ENCODE data around the gene OPRPN.

The OPRPN gene, protein sequence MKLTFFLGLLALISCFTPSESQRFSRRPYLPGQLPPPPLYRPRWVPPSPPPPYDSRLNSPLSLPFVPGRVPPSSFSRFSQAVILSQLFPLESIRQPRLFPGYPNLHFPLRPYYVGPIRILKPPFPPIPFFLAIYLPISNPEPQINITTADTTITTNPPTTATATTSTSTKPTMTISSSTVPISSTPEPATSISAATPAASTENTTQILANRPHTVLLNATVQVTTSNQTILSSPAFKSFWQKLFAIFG

DNA sequence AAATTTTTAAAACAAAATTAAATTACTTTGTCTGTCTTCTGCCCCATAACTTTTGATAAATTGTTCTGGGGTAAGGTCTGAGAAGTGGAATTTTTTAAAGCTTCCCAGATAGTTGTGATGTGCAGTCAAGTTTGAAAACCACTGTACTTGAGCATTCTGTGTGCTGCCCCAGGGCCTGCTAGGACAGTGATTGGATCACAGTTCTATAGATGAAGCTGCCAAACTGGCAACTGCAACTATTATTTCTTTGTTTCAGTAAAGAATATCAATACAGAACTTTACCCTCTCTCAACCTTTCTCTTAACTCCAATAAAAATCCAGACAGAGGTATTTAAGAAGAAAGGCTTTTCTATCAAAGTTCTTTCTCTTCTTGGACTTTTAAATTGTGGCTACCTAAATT, at the start of gene OPRPN:
OPRPN (plus strand) TSS at position 361 of the 400 bp plus-strand sequence. CDS start 1,346 bp downstream, outside the sequence.
- DNase-seq = no peak

DNA sequence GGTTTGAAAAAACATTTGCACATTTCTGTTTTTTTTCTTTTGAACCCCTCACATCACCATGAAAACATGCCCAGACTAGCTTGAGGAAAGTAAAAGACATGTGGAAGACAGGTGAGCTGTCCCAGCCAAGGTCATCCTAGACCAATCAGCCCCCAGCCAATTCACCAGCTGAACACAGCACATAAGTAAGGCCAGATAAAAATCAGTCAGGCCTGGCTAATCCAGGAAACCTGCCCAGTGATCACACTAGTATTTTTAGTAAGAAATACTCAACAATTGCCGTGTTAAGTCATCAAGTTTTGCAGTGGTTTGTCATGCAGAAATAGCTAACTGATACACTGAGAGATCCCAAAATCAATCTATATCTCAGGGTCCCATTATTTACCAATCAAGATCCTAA, 41.6 kb upstream of the OPRPN start:
- DNase-seq = no peak

DNA sequence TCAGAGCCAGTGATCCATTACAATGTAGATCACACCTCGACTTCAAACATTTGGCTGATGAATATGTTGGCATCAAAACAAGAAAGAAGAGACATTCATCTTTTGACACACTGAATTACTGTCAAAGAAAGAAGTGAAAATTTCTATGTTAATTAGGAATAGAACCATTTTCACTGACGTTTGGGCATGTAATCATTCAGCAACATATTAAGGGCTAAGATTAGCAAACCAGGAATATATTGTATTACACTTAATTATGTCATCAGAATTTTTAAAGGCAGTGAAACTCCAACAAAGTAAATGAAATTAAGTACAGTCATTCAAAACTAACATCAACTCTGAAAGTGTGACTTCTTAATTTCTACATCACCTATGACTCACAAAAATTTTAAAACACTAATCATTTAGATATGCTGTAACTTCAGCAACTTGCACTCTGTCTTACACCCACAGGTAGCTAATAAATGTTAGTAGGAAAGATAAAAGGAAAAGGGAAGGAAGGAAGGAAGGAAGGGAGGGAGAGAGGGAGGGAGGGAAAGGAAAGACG, 38.6 kb upstream of the OPRPN start:
- DNase-seq = no peak

DNA sequence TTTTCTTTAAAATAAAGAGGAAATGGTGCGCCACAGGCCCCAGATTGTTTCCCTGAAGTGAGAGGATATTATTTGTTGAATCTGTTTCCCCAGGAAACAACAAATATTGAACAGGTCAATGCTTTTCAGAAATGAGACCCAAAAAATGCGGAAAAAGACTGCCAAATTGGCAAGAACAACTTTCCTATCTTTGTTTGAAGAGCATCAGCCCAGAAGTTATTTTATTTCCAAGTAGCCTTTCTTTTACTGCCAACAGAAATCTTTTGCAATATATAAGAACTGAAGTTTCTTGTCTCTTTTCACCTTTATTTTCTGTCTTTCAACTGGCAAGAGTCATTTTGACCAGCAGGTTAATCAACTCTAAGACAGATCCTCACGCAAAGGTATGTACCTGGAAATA, 37.3 kb upstream of the OPRPN start, which contains the start of gene SMR3A:
SMR3A (plus strand) TSS at position 301 of the 400 bp plus-strand sequence. CDS start 1,356 bp downstream, outside the sequence.
- no peak for DNase-seq

DNA sequence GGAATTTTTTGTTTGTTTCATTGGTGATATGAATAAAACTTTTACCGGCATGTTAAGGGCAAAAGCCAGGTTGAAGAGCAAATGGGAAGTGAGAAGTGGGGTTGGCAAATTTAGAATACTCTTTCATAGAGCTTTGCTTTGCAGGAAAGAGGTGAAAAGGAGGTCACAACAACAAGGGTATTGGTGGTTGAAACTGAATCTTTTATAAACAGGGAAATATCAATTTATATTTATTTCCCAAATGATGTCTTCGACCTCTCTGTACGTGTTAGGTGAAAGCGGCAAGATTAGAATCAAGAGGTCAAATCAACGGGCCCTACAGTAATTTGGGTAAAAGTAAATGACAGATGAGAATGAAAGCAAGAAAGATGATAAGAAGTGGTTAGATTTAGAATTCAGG, 33.7 kb upstream of the OPRPN start:
- no peak for DNase-seq

DNA sequence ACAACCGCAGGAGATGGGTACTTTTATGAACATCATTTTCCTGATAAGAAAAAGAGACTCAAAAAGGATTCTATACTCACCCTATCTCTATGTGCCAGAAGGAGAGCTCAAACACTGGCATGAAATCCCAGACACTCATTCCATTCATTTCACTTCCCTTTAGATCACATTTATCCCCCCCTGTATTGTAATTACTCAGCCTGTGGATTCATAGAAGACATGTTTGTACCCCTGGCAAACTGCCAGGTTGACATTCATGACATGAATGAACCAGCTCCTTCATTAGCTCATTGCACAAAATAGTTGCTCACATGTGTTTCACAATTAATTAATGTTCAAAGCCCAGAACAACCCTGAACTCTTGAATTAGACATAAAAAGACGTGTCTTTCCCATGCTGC, 32.3 kb upstream of the OPRPN start:
- no peak for DNase-seq

DNA sequence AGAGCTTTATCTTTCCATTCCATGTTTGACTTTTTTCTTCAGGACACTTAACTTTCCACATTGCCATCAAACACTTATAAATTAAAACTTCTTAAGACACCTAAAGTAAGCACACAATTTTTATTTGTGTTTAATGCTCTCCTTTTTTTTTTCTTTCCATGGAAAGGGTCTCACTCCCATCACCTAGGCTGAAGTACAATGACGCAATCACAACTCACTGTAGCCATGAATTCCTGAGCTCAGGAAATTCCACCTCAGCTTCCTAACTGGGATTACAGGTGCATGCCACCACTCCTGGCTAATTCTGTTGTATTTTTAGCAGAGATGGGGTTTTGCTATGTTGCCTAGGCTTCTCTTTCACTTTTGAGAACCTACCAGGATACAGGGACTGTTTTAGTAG, 29.9 kb upstream of the OPRPN start:
- no peak for DNase-seq

DNA sequence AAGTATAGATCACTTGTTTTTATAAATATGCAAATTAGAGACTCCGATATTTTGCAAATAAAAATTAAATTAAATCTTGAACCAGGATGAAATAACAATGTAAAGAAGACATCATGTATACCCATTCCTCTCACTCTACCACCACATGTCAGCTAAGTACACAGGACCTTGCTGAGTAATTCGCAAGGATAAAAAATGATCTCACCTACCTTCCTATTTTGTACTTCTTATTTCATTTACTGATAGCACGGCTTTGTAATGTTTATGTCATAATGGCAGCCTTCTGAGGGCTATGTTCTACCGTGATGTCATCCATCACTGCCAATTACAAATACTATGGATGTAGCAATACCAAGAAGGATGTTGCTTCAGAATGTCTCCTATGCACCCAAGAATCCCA, 25.8 kb upstream of the OPRPN start:
- no peak for DNase-seq

DNA sequence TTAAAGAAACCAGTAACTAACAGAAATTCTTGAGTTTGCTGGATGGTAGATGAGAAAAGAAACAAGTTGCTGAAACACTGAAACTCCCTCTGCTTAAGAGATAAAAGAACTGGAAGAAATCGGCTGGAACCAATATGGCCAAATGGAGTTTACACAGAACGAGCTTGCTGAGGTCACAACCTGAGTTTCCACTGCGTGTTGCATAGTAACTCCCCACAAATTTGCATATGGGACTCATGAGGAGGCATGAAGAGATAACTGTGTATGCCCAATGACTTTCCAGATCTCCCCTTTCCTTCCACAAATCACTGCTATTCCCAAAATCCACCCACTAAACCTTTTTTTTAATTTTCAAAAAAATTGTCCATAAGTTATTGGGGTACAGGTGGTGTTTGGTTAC, 25.0 kb upstream of the OPRPN start:
- no peak for DNase-seq

DNA sequence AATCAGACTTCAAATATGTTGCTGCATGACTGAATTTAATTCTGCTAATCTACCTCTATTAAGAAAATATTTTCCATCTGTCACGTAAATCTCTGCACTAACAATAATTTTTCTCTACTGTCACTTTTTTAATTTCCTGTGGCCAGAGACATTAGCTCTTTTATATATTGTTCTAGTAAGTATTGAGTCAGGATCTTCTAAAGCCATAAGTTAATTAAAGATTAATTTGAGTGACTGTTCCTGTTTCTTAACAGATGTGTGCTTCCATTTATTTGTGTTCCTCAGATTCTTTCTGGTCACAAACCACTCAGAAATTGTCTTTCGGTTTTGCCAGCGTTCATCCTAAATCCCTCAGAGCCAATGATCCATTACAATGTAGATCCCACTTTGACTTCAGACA, 17.2 kb upstream of the OPRPN start:
- no peak for DNase-seq

DNA sequence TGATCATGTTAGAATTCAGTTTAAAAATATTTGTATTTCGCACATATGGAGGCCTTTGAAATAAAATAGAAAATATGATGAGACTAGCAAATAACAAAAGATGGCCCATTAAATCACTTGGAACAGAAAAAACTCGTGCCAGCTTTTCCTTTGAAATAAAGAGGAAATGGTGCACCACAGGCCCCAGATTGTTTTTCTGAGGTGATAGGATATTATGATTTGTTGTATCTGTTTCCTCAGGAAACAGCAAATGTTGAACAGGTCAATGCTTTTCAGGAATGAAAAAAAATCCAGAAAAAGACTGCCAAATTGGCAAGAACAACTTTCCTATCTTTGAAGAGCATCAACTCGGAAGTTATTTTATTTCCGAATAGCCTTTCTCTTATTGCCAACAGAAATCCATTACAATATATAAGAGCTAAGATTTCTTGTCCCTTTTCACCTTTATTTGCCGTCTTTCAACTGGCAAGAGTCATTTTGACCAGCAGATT, 15.0 kb upstream of the OPRPN start, which contains the start of gene SMR3B:
SMR3B (plus strand) TSS at position 441 of the 491 bp plus-strand sequence. CDS start 1,380 bp downstream, outside the sequence.
- no peak for DNase-seq

DNA sequence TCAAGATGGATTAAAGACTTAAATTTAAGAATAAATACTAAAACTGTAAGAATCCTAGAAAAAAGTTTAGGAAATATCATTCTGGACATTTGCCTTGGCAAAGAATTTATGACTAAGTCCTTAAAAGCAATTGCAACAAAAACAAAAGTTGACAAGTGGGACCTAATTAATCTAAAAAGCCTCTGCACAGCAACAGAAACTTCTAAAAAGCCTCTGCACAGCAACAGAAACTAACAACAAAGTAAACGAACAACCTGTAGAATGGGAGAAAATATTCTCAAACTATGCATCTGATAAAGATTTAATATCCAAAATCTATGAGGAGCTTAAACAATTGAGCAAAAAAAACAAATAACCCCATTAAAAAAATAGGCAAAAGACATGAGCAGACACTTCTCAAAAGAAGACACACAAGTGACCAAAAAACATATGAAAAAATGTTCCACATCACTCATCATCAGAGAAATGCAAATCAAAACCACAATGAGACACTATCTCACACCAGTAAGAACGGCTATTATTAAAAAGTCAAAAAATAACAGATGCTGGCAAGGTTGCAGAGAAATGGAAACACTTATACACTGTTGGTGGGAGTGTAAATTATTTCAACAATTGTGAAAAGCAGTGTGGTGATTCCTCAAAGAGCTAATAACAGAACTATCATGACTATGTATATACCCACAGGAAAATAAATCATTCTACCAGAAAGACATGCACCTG, 5.5 kb upstream of the OPRPN start:
- DNase-seq = no peak

DNA sequence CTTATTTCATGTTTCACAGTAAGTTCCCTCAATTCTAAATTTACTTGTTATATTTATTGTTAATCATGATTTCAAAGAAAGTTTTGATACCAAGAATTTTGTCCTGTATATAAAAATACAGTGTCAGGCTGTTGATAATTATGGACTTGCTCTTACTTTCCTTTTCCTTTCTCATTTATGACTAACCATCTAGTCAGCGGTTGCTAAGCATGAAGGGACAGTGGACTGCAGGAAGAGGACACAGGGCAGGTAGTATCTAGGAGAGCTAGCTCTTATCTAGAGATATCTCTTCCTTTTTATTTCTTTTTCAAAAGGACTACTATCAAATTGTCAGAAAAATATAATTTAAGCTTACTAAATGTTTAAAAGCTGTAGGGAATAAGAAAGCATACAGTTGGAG, 1.6 kb downstream of the OPRPN start:
- DNase-seq = no peak

DNA sequence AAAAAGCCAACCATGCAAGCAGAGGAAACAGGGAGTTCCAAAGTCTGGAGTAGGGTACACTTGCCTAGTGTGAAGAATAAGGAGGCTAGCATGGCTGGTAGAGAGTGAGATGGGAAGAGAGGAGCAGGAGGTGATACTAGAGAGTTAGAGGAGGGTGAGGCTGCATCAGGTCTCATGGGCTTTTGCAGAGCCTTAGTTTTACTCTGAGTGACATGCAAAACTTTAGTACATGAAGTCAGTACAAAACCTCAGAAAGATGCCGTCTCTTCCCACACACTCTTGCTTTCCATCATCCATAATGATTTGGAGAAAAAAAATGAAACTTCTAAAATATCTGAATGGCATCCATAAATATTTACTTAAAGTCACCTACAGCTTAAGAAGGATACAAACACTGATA, 5.0 kb downstream of the OPRPN start:
- DNase-seq = no peak

DNA sequence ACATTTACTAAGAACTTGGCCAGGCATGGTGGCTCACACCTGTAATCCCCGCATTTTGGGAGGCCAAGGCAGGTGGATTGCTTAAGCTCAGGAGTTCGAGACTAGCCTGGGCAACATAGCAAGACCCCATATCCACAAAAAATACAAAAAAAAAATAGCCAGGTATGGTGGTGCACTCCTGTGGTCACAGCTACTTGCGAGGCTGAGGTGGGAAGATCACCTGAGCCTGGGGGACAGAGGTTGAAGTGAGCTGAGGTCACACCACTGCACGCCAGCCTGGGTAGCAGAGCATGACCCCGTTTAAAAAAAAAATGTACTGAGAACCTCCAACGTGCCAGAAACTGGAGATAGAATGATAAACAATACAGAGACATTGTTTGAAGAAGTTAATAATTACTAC, 8.0 kb downstream of the OPRPN start:
- no peak for DNase-seq

DNA sequence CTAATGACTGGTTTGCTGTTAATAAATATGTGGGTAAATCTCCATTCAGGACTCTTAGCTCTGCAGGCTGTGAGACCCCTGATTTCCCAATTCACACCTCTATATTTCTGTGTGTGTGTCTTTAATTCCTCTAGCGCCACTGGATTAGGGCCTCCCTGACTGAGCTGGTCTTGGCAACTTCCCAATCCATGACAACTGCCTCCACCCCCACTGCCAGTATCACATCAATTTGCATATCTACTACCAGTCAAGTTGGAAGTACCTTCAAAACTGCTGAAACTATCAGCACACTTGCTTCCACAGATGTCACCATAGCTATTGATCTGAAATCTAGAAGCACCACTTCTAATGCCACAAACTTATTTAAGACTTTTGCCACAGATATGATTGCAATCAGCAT, 27.6 kb downstream of the OPRPN start:
- no peak for DNase-seq

DNA sequence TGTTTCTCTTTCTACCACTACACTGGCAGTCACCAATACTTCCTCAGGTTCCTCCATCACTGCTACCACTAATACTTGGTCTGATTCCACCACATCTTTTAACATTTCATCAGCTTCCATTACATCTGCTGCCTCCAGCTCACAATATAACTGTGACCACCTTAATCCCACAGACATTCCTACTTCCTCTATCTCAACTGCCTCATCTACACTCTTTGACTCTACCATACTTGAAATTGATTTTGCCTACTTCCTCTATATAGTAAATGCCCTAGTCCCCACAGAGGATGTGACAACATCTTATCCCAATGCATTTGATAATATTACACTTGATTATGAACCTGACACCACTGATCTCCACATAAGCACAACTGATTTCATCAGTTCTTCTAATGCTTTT, 29.0 kb downstream of the OPRPN start:
- no peak for DNase-seq

DNA sequence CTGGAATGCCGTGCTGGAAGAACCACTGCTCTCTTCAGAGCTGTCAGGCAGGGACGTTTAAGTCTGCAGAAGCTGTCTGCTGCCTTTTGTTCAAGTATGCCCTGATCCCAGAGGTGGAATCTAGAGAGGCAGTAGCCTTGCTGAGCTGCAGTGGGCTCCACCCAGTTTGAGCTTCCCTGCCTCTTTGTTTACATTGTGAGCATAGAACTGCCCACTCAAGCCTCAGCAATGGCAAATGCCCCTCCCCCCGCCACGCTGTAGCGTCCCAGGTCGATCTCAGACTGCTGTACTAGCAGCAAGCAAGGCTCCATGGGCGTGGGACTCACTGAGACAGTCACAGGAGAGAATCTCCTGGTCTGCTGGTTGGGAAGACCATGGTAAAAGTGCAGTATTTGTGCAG, 39.5 kb downstream of the OPRPN start:
- DNase-seq = no peak

DNA sequence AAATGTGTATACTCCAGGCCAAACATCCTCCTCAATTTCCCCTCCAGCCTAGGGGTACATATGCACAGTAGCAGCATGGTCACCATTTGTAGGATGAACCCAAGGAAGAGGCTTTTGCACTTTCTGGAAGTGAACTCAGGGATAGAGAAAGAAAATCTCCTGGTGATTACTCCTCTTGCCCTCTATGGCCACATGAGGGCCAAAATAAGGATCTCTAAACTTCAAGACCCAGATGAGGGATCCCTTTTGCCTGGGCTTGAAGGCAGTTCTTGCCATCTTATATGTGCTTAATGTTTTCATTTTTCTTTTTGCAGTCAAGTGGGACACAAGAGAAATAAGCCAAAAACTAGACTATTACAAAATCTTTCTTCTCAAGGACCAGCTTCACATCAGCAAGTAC, 44.7 kb downstream of the OPRPN start:
- DNase-seq = no peak

DNA sequence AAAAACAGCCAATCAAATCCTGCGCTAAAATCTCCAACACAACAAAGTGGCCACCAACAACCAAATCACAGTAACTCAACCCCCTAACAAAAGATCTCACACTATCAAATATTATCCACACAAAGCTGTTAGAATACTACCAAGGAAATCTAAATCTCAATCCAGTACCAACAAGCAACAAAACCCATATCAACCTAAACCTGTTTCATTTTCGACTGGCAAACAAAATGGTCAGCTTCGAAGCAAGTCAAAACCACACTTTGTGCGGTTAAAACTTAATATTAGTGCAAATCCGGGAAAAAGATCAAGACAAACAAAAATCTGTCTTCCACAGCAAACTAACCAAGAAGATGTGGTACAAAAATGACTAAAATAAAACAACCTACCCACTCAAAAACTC, 45.6 kb downstream of the OPRPN start:
- DNase-seq = no peak

DNA sequence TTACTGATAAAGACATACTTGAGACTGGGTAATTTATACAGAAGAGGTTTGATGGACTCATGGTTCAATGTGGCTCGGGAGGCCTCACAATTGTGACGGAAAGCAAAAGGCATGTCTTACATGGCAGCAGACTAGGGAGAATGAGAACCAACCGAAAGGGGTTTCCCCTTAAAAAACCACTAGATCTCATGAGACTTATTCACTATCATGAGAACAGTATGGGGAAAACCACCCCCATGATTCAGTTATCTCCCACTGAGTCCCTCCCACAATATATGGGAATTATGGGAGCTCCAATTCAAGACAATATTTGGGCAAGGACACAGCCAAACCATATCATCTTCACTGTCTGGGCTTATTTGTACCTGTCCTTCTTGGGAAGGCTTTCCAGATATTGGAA, 51.5 kb downstream of the OPRPN start:
- DNase-seq = no peak

DNA sequence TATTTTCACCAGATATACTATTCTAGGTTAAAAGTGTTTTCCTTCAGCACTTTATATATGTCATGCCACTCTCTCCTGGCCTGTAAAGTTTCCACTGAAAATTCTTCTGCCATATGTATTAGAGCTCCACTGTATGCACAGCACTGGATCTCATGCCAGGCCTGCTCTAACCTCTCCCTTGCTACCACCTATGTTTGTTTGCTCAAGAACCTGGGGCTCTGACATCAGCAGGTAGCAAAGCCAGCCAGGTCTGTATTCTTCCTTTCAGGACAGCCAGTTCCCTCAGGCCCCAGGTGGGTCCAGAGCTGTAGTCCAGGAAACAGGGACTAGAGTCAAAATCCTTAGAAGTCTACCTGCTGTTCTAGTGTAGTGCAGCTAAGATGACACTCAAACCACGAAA, 55.2 kb downstream of the OPRPN start:
- DNase-seq = no peak
